Middle frontal gyrus (tissue), 1 donor: ENCODE results near the gene RASGEF1C.

ENCODE experiments used
- DNase-seq: peaks from one replicate; pipeline ENCODE4 v3.0.0-alpha.2; 2015; ENCODE audit warnings: low spot score; ENCODE audit errors: extremely low spot score

Gene RASGEF1C

GRCh38 chr5:180084638-180085561 lies 124.1 kb downstream of the RASGEF1C start:
- no peak for DNase-seq

DNA sequence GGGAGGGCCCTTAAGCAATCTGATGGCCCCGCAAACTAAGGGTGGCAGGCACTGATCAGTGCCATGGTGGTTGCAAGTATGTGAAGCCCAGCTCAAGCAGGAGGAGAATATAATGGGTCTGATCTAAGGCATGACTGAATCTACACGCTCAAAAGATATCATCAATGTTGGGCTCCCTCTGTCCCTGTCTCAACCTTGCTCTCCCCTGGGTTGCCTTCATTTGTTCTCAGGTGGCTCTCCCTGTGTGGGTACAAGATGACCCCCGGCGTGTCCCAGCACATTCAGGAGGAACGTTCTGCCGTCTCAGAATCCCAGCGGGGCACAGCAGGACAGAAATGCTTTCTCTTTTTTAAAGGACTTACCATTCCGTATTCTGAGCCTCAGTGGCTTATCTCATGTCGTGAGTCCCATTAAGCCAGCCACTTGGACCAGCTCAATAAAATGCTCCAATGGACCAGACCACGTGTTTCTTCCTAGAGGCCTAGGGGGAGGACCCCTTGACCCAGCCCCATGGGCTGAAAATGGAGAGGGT lies 125.4 kb downstream of the RASGEF1C start:
- no peak for DNase-seq

DNA sequence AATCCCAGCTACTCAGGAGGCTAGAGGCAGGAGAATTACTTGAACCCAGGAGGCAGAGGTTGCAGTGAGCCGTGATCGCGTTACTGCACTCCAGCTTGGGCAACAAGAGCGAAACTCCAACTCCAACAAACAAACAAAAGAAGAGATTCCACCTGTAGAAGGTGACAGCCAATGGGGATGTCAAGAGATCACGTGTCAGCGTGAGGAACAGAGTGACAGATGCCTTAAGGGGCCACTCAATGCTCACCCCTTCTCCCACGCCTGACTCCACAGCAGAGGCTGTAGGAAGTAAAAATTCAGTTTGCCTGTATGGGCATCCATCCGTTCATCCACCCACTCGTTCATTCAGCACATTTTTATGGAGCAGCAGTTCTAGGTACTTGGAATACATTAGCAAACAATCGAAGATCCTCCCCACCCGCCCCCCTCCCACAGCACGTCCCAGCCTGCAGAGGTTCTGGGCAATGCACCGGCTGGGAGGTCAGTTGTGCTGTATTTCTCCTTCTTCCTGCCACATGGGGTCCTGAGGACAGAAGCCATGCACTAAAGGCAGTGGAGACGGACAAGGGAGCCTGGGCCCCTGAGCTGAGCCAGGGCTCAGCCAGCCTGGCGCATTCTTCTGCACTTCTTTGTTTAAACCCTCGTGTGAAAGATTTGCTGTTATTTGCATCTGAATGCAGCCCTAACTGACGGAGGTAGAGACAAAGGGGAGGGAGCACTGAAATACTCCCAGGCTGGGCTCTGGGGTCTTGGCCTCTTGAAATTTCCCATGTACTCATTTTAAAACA lies 126.2 kb downstream of the RASGEF1C start:
- DNase-seq = no peak

DNA sequence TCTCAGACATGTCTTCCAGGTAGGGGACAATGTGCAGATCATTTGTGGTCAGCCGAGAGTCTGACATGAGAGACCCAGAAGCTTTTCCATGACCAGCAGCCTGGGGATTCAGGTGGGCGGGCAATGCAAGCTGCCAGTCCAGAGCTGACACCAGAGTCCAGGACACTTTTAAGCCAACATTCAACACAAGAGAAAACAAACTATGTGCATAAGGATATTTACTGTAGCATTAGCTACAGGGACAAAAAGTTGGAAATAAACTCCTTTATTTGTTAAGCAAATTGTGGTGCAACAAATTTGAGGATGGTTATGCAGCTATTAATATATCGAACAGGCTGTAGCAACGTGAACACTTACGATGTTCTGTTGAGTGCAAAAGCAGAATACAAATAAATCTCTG lies 127.5 kb downstream of the RASGEF1C start:
- DNase-seq = no peak

DNA sequence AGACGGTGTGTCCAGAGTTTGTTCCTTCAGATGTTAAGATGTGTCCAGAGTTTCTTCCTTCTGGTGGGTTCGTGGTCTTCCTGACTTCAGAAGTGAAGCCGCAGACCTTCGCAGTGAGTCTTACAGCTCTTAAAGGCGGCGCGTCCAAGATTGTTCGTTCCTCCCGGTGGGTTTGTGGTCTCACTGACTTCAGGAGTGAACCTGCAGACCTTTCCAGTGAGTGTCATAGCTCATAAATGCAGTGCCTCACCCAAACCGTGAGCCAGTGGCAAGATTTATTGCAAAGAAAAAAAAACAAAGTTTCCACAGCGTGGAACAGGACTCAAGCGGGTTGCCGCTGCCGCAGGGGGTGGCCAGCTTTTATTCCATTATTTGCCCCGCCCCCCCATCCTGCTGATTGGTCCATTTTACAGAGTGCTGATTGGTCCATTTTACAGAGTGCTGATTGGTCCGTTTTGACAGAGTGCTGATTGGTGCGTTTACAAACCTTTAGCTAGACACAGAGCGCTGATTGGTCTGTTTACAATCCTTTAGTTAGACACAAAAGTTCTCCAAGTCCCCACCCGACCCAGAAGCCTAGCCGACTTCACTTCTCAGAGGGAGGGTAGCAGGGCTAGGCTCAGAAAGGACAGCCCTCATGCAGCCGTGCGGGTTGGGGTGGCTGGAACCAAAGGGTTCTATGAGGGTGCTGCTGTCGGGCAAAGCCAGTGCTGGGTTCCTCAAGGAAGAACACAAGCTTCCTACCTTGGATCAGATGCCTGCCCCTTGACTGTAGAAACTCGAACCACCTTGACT lies 128.3 kb downstream of the RASGEF1C start:
- no peak for DNase-seq

DNA sequence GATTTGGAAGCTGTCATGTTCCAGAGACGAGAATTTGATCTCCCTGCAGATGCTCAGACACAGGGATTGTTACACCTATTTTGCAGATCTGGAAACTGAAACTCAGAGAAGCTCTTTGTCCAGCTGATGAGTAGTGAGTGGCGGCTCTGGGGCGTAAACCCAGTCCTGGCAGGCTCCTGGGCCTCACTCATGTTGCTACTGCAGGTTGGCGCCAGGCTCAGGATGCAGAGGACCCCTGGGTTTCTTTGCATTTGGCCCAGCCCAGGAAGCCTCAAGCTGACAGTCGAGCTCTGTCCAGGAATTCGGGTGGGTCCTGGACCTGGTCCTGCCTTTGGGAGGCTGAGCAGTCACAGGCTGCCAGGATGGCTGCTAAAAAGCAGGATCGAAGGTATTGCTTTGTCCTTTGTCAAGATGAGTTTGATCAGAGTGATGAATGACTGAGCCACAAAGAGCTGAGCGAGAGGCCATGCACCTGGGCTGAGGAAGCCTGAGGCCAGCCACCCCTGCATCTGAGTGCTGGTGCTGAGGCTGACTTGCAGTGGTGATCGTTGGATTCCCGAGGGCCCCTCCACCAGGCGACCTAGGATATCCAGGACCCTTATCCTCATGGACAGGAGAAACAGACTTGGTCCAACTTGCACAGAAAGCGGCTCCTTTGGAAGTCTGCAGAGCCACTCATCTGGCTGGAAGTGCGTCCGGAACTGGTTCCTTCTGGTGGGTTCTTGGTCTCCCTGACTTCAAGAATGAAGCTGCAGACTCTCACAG lies 129.1 kb downstream of the RASGEF1C start:
- no peak for DNase-seq

DNA sequence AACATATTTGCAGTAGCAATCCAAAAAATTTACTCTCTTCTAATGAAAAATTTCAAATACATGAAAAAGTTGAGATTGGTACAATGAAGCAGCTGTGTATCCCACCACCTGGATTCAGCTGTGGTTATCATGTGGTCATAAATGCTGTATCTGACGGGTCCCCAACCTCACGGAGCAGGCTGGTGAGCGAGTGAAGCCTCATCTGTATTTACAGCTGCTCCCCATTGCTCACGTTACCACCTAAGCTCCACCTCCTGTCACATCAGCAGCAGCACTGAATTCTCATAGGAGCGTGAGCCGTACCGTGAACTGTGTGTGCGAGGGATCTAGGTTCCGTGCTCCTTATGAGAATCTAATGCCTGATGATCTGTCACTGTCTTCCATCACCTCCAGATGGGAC lies 130.7 kb downstream of the RASGEF1C start:
- no peak for DNase-seq

GRCh38 chr5:180077594-180078284 lies 131.3 kb downstream of the RASGEF1C start:
- DNase-seq = no peak

DNA sequence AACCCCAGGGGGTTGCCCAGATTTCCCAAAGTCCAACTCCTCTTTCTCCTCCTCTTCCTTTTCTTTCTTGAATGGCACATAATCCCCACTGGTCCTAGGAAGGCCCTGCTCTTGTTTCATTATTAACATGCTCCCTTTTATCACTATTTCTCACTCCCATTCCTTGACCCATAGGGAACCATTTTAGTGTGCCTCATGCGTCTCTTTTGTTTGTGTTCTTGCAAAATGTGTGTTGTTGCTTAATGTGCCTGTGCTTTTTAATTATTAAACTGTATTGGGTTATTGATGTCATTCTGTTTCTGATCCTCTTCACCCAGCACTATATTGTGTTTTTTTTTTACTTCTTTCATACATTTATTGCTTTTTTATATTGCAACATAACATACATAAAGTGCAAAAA lies 133.3 kb downstream of the RASGEF1C start:
- no peak for DNase-seq

DNA sequence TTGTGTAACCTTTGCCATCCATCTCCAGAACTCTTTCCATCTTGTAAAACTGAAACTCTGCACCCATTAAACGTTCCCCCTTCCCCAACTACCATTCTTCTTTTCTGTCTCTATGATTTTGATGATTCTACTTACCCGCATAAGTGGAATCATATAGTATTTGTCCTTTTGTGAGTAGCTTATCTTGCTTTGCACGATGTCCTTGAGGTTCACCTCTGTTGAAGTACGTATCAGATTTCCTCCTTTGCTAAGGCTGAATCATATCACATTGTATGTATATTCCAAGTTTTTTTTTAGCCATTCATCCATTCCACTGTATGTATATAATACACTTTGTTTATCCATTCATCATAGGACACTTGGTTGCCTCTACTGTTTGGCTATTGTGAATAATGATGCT lies 134.5 kb downstream of the RASGEF1C start:
- DNase-seq = no peak

- DNase-seq = no peak
Observed at GRCh38 chr5:180072556-180072955, 136.5 kb downstream of the RASGEF1C start.

DNA sequence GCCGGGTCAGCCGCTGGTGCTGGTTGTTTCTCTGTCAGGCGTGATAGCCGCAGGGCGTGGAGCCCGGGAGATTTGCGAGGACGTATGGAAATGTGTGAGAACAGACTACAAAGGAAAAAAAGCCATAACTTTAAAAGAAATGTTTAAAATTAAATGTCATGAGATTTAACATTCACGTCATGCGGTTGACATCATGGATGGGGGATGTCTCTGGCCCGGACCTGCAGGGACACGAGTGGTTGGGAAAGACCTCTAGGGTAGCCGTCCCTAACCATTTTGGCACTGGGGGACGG lies 136.8 kb downstream of the RASGEF1C start:
- DNase-seq = no peak

DNA sequence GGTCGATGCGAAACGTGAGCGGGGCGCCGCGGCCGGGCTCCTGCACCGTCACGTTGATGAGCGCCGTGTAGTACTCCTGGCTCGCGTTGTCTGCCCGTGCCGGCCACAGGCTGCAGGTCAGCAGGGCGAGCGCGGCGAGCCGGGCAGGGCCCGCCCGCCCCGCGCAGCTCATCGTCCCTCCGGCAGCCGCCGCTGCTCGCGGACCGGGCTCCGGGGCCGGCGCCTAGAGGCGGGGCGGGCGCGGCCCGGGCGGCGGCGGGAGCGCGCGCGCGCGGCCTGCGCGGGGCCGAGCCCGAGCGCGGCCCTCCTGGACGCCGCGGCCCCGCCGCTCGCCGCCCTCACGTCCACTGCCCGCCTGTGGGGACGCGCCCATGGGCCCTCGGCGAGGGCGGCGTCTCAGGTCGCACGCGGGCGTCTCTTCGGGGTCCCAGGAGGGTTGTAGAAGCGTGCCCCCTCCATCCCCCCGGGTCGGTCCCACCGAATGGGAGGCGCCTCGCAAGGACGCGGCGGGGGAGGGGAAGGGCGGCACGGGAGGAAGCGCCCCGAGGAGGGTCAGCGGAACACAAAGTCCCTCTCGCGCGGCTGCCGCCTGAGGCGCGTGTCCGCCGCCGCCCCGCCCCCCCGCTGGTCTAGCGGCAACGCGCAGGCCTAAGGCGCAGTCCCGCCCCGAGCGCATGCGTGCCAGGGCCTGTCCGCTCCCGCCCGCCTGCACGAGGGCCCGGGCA lies 137.3 kb downstream of the RASGEF1C start, which contains the start of gene RNF130:
TSS of gene RNF130 (minus strand) at position 229 of the 725 bp plus-strand sequence. CDS start at position 172, 57 bp downstream.
- peak; percentile 85 for DNase-seq

DNA sequence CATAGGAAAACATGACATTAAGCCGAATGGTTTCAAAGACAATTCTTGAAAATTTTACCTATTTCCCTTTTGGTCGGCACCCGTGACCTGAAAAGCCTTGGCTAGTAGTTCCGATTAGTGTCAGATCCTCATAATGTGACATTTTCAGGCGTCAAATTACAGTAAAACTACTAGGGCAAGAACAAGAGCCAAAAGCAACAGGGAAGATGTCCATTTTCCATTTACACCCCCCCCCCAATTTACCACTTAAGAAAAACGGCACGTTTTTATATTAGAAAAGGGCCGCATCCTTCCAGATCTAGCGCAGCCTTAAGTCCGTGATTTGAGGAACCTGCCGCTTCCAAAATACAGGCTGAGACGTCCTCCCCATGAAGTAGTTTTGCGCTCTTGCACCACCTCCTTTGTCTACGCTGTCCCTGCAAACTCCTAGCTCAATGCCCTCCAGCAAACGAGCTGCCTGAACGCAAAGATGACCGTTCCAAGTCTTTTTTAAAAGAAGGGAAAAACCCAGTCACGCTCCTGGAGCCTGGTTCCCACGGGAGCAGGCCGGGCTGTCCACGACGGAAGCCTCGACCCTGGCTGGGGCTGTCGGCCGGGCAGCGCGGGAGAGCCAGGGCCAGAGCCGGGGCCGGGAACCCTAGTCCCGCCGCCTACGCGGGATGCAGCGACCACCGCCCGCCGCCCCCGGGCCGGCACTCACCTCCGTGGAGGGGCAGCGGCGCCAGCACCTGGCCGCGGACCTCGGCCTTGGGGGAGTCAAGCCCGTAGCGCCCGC lies 138.1 kb downstream of the RASGEF1C start:
- no peak for DNase-seq

- DNase-seq = peak; percentile 57
Observed at GRCh38 chr5:180069589-180070247, 139.3 kb downstream of the RASGEF1C start.

DNA sequence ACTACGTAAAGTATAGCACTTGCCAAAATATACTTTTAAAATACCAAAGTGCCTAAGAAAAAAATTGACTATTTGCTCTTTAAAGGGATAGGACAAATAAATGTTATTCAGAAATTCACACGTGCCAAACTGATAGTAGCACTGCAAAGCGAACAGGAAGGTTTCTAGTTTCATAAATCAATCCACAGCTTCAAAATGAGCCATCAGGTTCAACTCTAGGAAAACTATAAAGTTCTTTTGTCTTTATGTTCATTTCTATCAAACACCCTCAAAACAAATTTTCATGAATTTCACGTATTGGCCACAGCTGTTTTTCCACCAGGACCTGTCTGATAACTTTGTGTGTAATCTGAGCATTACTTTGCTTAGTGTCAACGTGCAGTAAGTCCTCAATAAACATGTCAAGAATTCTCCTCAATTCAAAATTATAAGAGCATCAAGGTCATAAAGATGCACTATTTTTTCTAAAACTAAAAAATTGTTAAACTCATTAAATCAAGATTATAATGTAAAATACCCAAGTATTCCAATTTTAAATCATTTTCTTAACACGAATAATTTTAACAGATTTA lies 140.4 kb downstream of the RASGEF1C start:
- no peak for DNase-seq

GRCh38 chr5:180067986-180068385 lies 141.0 kb downstream of the RASGEF1C start:
- peak; percentile 39 for DNase-seq

GRCh38 chr5:180060192-180060591 lies 148.8 kb downstream of the RASGEF1C start:
- DNase-seq = no peak
